Caco-2 (cell line): ENCODE data around the gene TPX2. TPM values are rescaled to one million over a fixed set of nuclear protein-coding genes. Genes with fewer than 3 reads are reported as not detected.
A peak's percentile ranks its signal among the peaks of the same experiment; 100 is the strongest.

ENCODE experiments used
- BruUV-seq: library from RNA; stranded (reverse); fragments of 400-500 nt; replicated peaks from 2 replicates; lab custom pipeline; 2021; lab: Mats Ljungman, UMichigan
- CTCF ChIA-PET: fragments of 300-600 bp; sonication (Branson Sonifier 250); formaldehyde crosslinking; loops from one replicate; lab custom pipeline; 2022; ENCODE audit warnings: antibody characterized with exemption; lab: Charles Lee
- POLR2A ChIA-PET: fragments of 300-600 bp; sonication (Branson Sonifier 250); formaldehyde crosslinking; loops from one replicate; lab custom pipeline; 2022; ENCODE audit warnings: antibody characterized with exemption; lab: Charles Lee
- DNase-seq, 2 experiments: peaks; one replicate each; pipeline versions ENCODE4 v3.0.0 to v3.0.0-alpha.2; 2020 to 2022
- H3K27me3 ChIP-seq: replicated peaks from 2 replicates; pipeline ENCODE4 v1.6.0; 2011; ENCODE audit warnings: low read length; ENCODE audit not compliant: control insufficient read depth, insufficient read depth
- H3K36me3 ChIP-seq: 2 replicates; pipeline ENCODE4 v1.5.1; 2011; ENCODE audit warnings: low read length; ENCODE audit not compliant: control insufficient read depth, insufficient read depth
- H3K4me1 ChIP-seq: fragments of 250-450 bp; sonication (Bioruptor Pico); 2 replicates; pipeline ENCODE4 v1.5.1; 2020; ENCODE audit warnings: mild to moderate bottlenecking
- H3K4me3 ChIP-seq: 2 replicates; pipeline ENCODE4 v1.5.1; 2011; ENCODE audit warnings: low read depth, mild to moderate bottlenecking, control low read depth, low read length
- H3K9me3 ChIP-seq: fragments of 250-450 bp; sonication (Bioruptor Pico); 2 replicates; pipeline ENCODE4 v1.5.1; 2020; ENCODE audit warnings: mild to moderate bottlenecking, moderate library complexity
- H3K27ac Mint-ChIP-seq: one replicate; pipeline ENCODE4 v1.8.0; 2022; ENCODE audit warnings: mixed read lengths; ENCODE audit not compliant: unreplicated experiment
- H3K27me3 Mint-ChIP-seq: one replicate; pipeline ENCODE4 v1.8.0; 2022; ENCODE audit warnings: mixed read lengths; ENCODE audit not compliant: insufficient read depth, unreplicated experiment
- H3K36me3 Mint-ChIP-seq: one replicate; pipeline ENCODE4 v1.8.0; 2022; ENCODE audit warnings: mild to moderate bottlenecking, mixed read lengths; ENCODE audit not compliant: insufficient read depth, unreplicated experiment
- H3K4me1 Mint-ChIP-seq: one replicate; pipeline ENCODE4 v1.8.0; 2022; ENCODE audit warnings: low read depth, mixed read lengths; ENCODE audit not compliant: unreplicated experiment
- H3K4me3 Mint-ChIP-seq: one replicate; pipeline ENCODE4 v1.8.0; 2022; ENCODE audit warnings: mild to moderate bottlenecking, moderate library complexity, mixed read lengths; ENCODE audit not compliant: unreplicated experiment
- H3K9me3 Mint-ChIP-seq: one replicate; pipeline ENCODE4 v1.8.0; 2022; ENCODE audit warnings: mixed read lengths; ENCODE audit not compliant: unreplicated experiment
- CTCF ChIP-seq, 2 experiments: fragments of 200-600 bp in 1 of 2; IDR thresholded peaks; 1 replicate in 1 of 2; 2 replicates in 1 of 2; pipeline versions ENCODE4 v1.5.1 to v1.8.0; 2011 to 2022; ENCODE audit warnings: antibody characterized with exemption in 1 of 2, control low read depth in 1 of 2, inconsistent platforms in 1 of 2, low read depth in 1 of 2, low read length in 1 of 2, mild to moderate bottlenecking in 1 of 2, moderate library complexity in 1 of 2; ENCODE audit not compliant: insufficient read depth in 1 of 2, severe bottlenecking in 1 of 2, unreplicated experiment in 1 of 2
- intact Hi-C: fragments of 100-400 bp; cut with micrococcal nuclease; formaldehyde crosslinking; loops from one replicate; pipeline ENCODE4 v1.10.0; 2022; ENCODE audit not compliant: unreplicated experiment
- total RNA-seq: library from RNA; stranded (reverse); gene quantifications from 2 replicates; pipeline ENCODE4 v1.2.3, GENCODE V29; 2022

TPX2 gene
- total RNA-seq, 1 experiment from 2014 or later: 237 TPM

- POLR2A ChIA-PET: interaction anchor here (1.1 to 5.9 kb wide), 4 partner anchors 9 to 28 kb away, joined by 5 to 59 read pairs (median 21); partner anchors contain the start of gene BCL2L1
- no peak overlapping the region for H3K4me3 ChIP-seq
- Mint-ChIP-seq H3K27ac (peak overlapping the region; percentile 85), H3K9me3 (no peaks in the 10 kb centered on the region), H3K4me3 (no peak overlapping the region), H3K36me3 (peaks cover 100% of the 10 kb centered on the region), H3K27me3 (no peaks in the 10 kb centered on the region), H3K4me1 (peaks cover 73% of the 10 kb centered on the region)
- no peak for TF ChIP-seq CTCF (IDR thresholded peaks at IDR 0.05; ENCODE audit: insufficient read depth in 1 of 2, low read depth in 1 of 2, low read length in 1 of 2, severe bottlenecking in 1 of 2, unreplicated experiment in 1 of 2)
- H3K27me3 ChIP-seq: no peaks in the 10 kb centered on the region
- no peak for DNase-seq
- H3K36me3 ChIP-seq: peaks cover 16% of the 10 kb centered on the region
- peaks cover 81% of the 10 kb centered on the region for H3K4me1 ChIP-seq
- TSS peak; percentile 45 for BruUV-seq
- no peaks in the 10 kb centered on the region for H3K9me3 ChIP-seq
- CTCF ChIA-PET: interaction anchor here (0.7 to 6.8 kb wide), 7 partner anchors 9 to 138 kb away, joined by 3 to 67 read pairs (median 6); partner anchors contain the start of gene BCL2L1
- intact Hi-C loops: no loop called here
Measured at GRCh38 chr20:31694842-31695593, 44.1 kb upstream of the TPX2 start.

- CTCF ChIA-PET: interaction anchor here (0.7 to 6.8 kb wide), 13 partner anchors 9 to 139 kb away, joined by 3 to 67 read pairs (median 6); partner anchors contain the start of gene BCL2L1
- Histone ChIP-seq H3K4me3 (no peak overlapping the region), H3K9me3 (no peaks in the 10 kb centered on the region), H3K4me1 (peaks cover 90% of the 10 kb centered on the region), H3K36me3 (peaks cover 16% of the 10 kb centered on the region), H3K27me3 (no peaks in the 10 kb centered on the region)
- Mint-ChIP-seq H3K4me3 (peak overlapping the region; percentile 5), H3K27ac (peak overlapping the region; percentile 85), H3K27me3 (no peaks in the 10 kb centered on the region), H3K4me1 (peaks cover 75% of the 10 kb centered on the region), H3K36me3 (peaks cover 100% of the 10 kb centered on the region), H3K9me3 (no peaks in the 10 kb centered on the region)
- intact Hi-C loops: loop anchor here (1.0 kb wide), 4 partner anchors 8 to 32 kb away; no protein-coding TSS in a partner anchor
- DNase-seq: peak; percentile 92 to 97
- POLR2A ChIA-PET: interaction anchor here (0.7 to 5.9 kb wide), 18 partner anchors 8 to 83 kb away, joined by 3 to 59 read pairs (median 5); partner anchors contain the start of genes BCL2L1 and TPX2
- TF ChIP-seq CTCF (IDR thresholded peaks at IDR 0.05; ENCODE audit: insufficient read depth in 1 of 2, low read depth in 1 of 2, low read length in 1 of 2, severe bottlenecking in 1 of 2, unreplicated experiment in 1 of 2): no peak
- TSS peak; percentile 44 for BruUV-seq
Measured at GRCh38 chr20:31695849-31696804, 43.0 kb upstream of the TPX2 start.
